GM18909 (cell line): ENCODE results near the gene NETO2.
"Not testable (repeated sequence)": the region's sequence is repeated elsewhere in the genome, so short reads cannot be mapped to it uniquely, and the experiment has no call there.

Experiments used
- ATAC-seq: cut with Tn5 transposase; IDR thresholded peaks from one replicate; pipeline ENCODE4 v1.9.1; 2021; ENCODE audit warnings: mild to moderate bottlenecking; ENCODE audit not compliant: unreplicated experiment, poor library complexity

The NETO2 gene

GRCh38 chr16:47136099-47136842, 7.5 kb downstream of the NETO2 start:
- ATAC-seq, result no peak

DNA sequence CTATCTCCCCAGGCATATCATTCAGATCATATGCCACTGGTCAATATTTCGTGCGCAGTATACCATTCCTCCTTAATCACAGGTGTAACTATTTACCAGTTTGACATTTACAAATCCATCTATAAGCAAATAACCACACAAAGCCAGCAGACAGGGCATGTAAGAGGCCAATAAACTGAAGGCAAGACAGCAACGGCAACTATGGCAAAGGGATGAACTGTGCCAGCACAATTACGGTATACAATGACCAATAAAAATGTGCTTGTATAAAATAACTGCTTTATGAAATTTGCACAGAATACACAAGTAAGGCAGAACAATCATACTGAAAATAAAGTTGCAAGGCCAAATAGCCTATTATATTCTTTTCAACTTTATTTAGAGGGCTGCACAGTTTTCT, 9.2 kb downstream of the NETO2 start:
- ATAC-seq, result no peak

DNA sequence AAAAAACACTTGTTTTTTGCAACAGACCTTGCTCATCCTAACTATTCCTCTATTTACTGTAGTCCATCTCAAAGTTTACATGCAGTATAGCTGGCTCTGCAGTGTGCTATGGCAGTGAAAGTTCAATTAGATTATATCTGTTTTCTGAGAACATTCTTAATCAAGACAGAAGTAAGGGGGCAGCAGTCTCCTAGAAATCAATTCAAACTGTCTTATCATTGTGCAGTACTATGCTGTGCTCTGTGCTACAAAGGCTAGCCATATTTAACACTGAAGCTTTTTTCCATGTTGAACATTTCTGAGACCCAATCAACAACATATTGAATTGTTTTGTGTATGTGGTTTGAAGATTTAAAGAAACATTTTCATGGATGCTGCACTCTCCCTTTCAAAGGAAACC, 11.4 kb downstream of the NETO2 start:
- ATAC-seq, result no peak

- ATAC-seq, result no peak
Measured at GRCh38 chr16:47129755-47130435, 13.8 kb downstream of the NETO2 start.

DNA sequence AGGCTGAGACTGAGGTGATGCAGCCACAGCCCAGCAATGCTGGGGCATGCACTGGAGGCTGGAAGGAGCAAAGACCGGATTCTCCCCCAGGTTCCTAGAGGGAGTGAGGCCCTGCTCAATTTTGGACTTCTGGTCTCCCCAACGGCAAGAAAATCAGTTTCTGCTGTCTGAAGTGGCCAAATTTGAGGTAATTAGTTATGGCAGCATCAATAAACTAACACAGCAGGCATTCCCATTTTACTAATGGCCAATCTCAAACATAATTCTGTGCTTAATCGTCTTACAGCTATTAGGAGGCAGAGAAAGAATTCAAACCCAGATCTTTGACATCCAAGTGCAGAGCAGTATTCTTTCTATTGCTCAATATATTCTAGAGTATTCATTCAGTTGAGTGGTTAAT, 16.2 kb downstream of the NETO2 start:
- ATAC-seq, result no peak

- no peak for ATAC-seq
Measured at GRCh38 chr16:47125757-47126156, 18.0 kb downstream of the NETO2 start.

GRCh38 chr16:47113130-47113529, 30.6 kb downstream of the NETO2 start:
- ATAC-seq, result no peak

- ATAC-seq, result no peak
Measured at GRCh38 chr16:47110939-47111338, 32.8 kb downstream of the NETO2 start.

GRCh38 chr16:47109361-47109760, 34.4 kb downstream of the NETO2 start:
- no peak for ATAC-seq

GRCh38 chr16:47102921-47103320, 40.8 kb downstream of the NETO2 start:
- not testable (repeated sequence) for ATAC-seq

DNA sequence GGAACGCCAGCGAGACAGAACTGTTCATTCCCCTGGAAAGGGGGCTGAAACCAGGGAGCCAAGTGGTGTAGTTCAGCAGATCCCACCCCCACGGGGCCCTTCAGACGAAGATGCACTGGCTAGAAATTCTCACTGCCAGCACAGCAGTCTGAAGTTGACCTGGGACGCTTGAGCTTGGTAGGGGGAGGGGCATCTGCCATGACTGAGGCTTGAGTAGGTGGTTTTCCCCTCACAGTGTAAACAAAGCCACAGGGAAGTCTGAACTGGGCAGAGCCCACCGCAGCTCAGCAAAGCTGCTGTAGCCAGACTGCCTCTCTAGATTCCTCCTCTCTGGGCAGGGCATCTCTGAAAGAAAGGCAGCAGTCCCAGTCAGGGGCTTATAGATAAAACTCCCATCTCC, 46.6 kb downstream of the NETO2 start:
- not testable (repeated sequence) for ATAC-seq

DNA sequence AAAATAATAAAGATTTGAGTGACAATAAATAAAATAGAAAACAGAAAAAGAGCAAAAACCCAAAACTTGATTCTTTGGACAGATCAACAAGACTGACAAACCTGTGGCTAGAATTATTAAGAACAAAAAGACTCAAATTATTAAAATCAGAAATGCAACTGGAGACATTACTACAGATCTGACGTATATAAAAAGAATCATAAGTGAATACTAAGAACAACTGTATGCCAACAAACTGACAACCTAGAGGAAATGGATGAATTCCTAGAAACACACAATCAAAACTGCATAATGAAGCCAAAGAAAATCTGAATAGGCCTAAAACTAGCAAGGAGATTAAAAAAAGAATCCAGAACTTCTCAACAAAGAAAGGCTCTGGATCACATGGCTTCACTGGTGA, 47.4 kb downstream of the NETO2 start:
- no peak for ATAC-seq

- ATAC-seq, result no peak
Measured at GRCh38 chr16:47084198-47084597, 59.5 kb downstream of the NETO2 start.

GRCh38 chr16:47082099-47082865, 61.5 kb downstream of the NETO2 start:
- no peak for ATAC-seq

- ATAC-seq, result no peak
Measured at GRCh38 chr16:47081115-47081514, 62.6 kb downstream of the NETO2 start.

DNA sequence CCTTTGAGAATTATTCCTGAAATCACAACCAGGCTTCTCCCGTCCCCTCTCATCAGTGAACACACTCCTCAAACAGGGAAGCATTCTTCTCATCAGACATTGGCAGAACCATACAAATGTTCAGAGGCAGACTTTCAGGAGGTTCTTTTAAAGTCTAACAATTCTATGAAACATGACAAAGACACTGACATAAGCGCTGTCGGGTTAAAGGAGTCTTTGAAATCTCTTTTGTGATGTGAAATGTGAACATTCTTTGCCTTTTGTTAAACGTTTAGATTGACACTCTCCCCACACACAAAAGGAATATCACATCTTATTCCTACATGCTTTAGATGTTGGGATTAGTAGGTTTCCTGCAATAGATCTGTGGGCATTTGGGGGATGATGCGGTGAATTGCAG, 63.9 kb downstream of the NETO2 start:
- ATAC-seq, result no peak

- ATAC-seq, result peak; percentile 46
Measured at GRCh38 chr16:47073223-47074155, 70.3 kb downstream of the NETO2 start.

DNA sequence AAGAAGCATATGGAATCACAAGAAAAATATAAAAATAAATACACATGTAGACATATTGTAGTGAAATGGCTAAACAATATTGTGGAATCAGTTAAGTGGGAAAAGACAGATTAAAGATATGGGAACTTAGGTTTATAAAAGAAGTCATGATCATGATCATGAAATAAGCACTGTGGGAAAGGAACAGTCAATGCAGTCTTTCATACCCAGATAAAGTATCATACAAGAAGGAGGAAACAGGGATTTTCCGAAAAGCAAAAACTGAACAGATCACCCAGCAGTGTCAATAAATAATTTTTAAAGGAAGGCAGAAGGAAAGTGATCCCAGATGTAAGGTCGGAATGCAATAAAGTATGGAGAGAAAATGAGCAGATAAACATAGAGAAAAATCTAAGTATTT, 71.6 kb downstream of the NETO2 start:
- no peak for ATAC-seq

- ATAC-seq, result no peak
Measured at GRCh38 chr16:47069841-47070584, 73.7 kb downstream of the NETO2 start.
